Heart right ventricle (tissue), 16 donors: ENCODE measurements around the gene COPS8. TPM values are rescaled to one million over a fixed set of nuclear protein-coding genes. Genes with fewer than 3 reads are reported as not detected.

Source experiments
- ATAC-seq, 8 donors: fragments of 200-7000 bp; cut with Tn5 transposase; one replicate each; pipeline ENCODE4 v1.9.1; 2020; ENCODE audit warnings: mild to moderate bottlenecking in 8 of 8, moderate library complexity in 8 of 8, moderate number of reproducible peaks in 1 of 8
- DNase-seq, 2 donors: peaks; one replicate each; pipeline ENCODE4 v3.0.0-alpha.2; 2020
- H3K27ac ChIP-seq, 10 donors: fragments of 200-600 bp; sonication (generic) in 2 of 10; one replicate each; pipeline versions ENCODE4 v1.5.0 to v1.8.0; 2020 to 2022; ENCODE audit warnings: mild to moderate bottlenecking in 3 of 10
- H3K27me3 ChIP-seq, 7 donors: fragments of 200-600 bp; one replicate each; pipeline ENCODE4 v1.8.0; 2021 to 2022; ENCODE audit warnings: mild to moderate bottlenecking in 2 of 7
- H3K36me3 ChIP-seq, 9 donors: fragments of 200-600 bp; sonication (generic) in 1 of 9; one replicate each; pipeline versions ENCODE4 v1.5.0 to v1.8.0; 2020 to 2022; ENCODE audit warnings: mild to moderate bottlenecking in 2 of 9
- H3K4me1 ChIP-seq, 9 donors: fragments of 200-600 bp; sonication (generic) in 1 of 9; one replicate each; pipeline versions ENCODE4 v1.5.0 to v1.8.0; 2020 to 2022; ENCODE audit warnings: mild to moderate bottlenecking in 4 of 9
- H3K4me3 ChIP-seq, 10 donors: fragments of 200-600 bp; sonication (generic) in 2 of 10; one replicate each; pipeline versions ENCODE4 v1.5.0 to v1.8.0; 2020 to 2022; ENCODE audit warnings: mild to moderate bottlenecking in 7 of 10, moderate library complexity in 2 of 10
- H3K9me3 ChIP-seq, 11 donors: fragments of 200-600 bp in 10 of 11; sonication (generic) in 2 of 11; one replicate each; pipeline versions ENCODE4 v1.5.0 to v1.8.0; 2013 to 2022; ENCODE audit warnings: mild to moderate bottlenecking in 2 of 11, control low read depth in 1 of 11, moderate library complexity in 1 of 11
- WGBS, 2 donors: extraction: QIAGEN DNeasy Blood & Tissue Kit; methylation state at CpG; one replicate each; pipeline ENCODE4 v1.1.7; 2013; ENCODE audit warnings: inconsistent platforms in 1 of 2; 5-methylcytosine and 5-hydroxymethylcytosine counted together
- intact Hi-C, 10 donors: fragments of 100-400 bp; cut with DNase I; formaldehyde crosslinking; loops; one replicate each; pipeline versions ENCODE4 v1.11.1 to v1.14.2; 2022
- polyA plus RNA-seq, 2 donors: library from polyadenylated mRNA; stranded (reverse); fragments of 200-250 nt; gene quantifications; one replicate each; pipeline ENCODE4 v1.2.3, GENCODE V29; 2013
- total RNA-seq, 10 donors: library from RNA; stranded (reverse); fragmentation: NEBNext Ultra II Directional in 3 of 10; extraction: Animal tissue kit (Norgen Biotek cat#: 25700) in 3 of 10; gene quantifications; one replicate each; pipeline versions ENCODE4 v1.2.1 to v1.2.4, GENCODE V29; 2021 to 2023
- TF ChIP-seq, protein P1 (sequence below), 9 donors: fragments of 200-600 bp; sonication (generic) in 2 of 9; IDR thresholded peaks; one replicate each; pipeline versions ENCODE4 v1.5.0 to v1.8.0; 2021 to 2022; ENCODE audit warnings: antibody characterized with exemption in 9 of 9, mild to moderate bottlenecking in 5 of 9, moderate library complexity in 1 of 9
- donor health status: Arrhythmogenic right ventricular cardiomyopathy.
- donor health status: ischemic (EF 13 %, LVEDD 7.1; RV severe dilation, severe dysfunction).
- donor health status: healthy with polysubstance abuse.
- donor health status: DM: no; HTN: yes; CAD: no.
- donor health status: DM: no; HTN: no; CAD: no.
- donor health status: ischemic (EF 25% LVEDD 6.9; RV normal size, moderate dysfunction).
- donor health status: ischemic (EF 25% LVEDD 5.7; RV mildly dilated, moderate dysfunction).
- donor health status: healthy.
- donor health status: DM: yes; HTN: yes; CAD: no.
- donor health status: Ischemic cardiomyopathy.
- donor health status: ischemic (EF 35%, LVEDD 5.7; RV mildly dilated, moderate dysfunction).
- donor health status: nonischemic (EF 11% LVEDD 7.7; RV severe dilation, severe dysfunction).
- donor health status: DM: yes; HTN: yes; CAD: no.
- donor health status: PGD.
- donor health status: ischemic (EF 29% LVEDD 5.4; RV normal size, mild dysfunction).
- donor health status: nonischemic (EF 23%, LVEDD 6.1; RV moderate dilation, normal function).

The COPS8 gene
- total and polyA plus RNA-seq, 12 donors, result 22.0 to 143 (median 92.2) TPM

DNA sequence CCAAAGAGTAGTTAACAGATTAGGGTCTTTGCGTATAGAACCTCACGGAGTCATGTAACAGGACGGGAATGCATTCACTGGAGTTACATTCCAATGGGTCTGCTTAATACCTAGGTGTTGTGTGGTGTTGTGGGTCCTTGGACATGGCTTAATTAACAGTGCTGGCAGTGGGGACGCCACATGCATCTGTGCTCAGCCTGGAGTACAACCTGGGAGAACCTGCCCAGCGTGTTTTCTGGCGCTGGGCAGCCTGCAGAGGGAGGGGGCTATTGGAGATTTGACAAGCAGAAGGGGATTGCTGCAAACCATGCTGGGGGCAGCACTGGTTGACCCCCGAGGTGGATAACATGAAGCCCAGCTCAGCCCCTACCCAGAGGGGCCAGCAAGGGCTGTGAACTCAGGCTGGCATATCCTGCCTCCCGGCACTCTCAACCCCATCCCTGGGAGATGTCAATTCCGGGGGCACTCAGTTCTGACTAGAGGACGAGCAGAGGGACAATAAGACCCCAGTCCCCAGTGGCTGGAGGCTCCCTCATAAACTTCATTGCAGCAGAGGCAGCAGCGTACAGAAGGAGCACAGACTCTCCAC lies 29.3 kb upstream of the COPS8 start:
- TF ChIP-seq, protein P1, sequence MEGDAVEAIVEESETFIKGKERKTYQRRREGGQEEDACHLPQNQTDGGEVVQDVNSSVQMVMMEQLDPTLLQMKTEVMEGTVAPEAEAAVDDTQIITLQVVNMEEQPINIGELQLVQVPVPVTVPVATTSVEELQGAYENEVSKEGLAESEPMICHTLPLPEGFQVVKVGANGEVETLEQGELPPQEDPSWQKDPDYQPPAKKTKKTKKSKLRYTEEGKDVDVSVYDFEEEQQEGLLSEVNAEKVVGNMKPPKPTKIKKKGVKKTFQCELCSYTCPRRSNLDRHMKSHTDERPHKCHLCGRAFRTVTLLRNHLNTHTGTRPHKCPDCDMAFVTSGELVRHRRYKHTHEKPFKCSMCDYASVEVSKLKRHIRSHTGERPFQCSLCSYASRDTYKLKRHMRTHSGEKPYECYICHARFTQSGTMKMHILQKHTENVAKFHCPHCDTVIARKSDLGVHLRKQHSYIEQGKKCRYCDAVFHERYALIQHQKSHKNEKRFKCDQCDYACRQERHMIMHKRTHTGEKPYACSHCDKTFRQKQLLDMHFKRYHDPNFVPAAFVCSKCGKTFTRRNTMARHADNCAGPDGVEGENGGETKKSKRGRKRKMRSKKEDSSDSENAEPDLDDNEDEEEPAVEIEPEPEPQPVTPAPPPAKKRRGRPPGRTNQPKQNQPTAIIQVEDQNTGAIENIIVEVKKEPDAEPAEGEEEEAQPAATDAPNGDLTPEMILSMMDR (IDR thresholded peaks at IDR 0.05), result no peak
- ATAC-seq (no peak), DNase-seq (no peak)
- WGBS, 2 donors, result 96% methylated on average over 11 of the region's 11 CpGs
- intact Hi-C loops, result loop anchor here in 1 of 10 donors (10.0 kb wide), 1 partner anchor 1282 kb away; no protein-coding TSS in a partner anchor
- Histone ChIP-seq H3K9me3 (no peaks in the 10 kb centered on the region), H3K4me1 (peaks cover 0 to 7% (median 4%) of the 10 kb centered on the region in 9 donors), H3K4me3 (no peak overlapping the region), H3K36me3 (no peaks in the 10 kb centered on the region), H3K27ac (no peak overlapping the region), H3K27me3 (no peaks in the 10 kb centered on the region)

DNA sequence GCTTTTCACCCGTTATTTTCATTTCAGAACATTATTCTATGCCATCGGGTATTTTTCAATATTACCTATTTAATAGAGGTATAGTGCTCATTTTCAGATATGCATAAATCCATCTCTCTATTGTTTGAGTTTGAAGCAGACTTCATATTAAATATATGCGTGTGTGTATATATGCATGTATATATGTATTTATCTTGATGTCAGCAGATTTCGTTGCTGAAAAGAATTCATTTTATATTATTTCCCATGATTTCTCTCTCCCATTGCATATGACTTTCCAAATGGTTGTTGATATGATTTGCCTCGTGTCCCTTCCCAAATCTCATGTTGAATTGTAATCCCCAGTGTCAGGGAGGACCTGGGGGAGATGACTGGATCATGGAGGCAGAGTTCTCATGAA lies 28.6 kb upstream of the COPS8 start:
- TF ChIP-seq, protein P1 (IDR thresholded peaks at IDR 0.05), result no peak
- 94 to 97% methylated on average over 5 of the region's 5 CpGs for WGBS, 2 donors
- no peak overlapping the region for H3K4me3 ChIP-seq
- DNase-seq (no peak), ATAC-seq (no peak)
- no peaks in the 10 kb centered on the region for H3K27me3 ChIP-seq
- H3K9me3 ChIP-seq, result no peaks in the 10 kb centered on the region
- no peak overlapping the region for H3K27ac ChIP-seq
- H3K36me3 ChIP-seq, result no peaks in the 10 kb centered on the region
- peaks cover 0 to 7% (median 4%) of the 10 kb centered on the region in 9 donors for H3K4me1 ChIP-seq
- intact Hi-C loops, result loop anchor here in 1 of 10 donors (10.0 kb wide), 1 partner anchor 1282 kb away; no protein-coding TSS in a partner anchor

DNA sequence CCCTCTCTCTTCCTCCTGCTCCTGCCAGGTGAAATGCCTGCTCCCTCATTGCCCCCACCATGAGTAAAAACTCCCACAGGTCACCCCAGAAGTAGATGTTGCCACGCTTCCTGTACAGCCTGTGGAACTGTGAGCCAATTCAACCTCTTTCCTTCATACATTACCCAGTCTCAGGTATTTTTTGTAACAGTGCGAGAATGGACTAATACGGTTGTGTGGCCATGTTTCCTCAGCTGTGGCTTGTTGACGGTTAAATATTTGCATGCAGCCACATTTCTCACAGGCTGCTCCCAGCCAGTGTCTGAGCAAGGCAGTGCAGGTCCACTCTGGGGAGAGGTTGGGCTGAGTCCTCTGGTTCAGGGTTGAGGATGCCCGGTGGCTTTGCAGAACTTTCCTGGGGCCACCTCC lies 27.8 kb upstream of the COPS8 start:
- no peak for ATAC-seq
- Histone ChIP-seq H3K4me3 (no peak overlapping the region), H3K36me3 (no peaks in the 10 kb centered on the region), H3K27ac (no peak overlapping the region), H3K4me1 (peaks cover 0 to 7% (median 4%) of the 10 kb centered on the region in 9 donors), H3K27me3 (no peaks in the 10 kb centered on the region), H3K9me3 (no peaks in the 10 kb centered on the region)
- TF ChIP-seq, protein P1 (IDR thresholded peaks at IDR 0.05), result no peak
- no peak for DNase-seq
- WGBS, 2 donors, result 89 to 96% methylated on average over 5 of the region's 5 CpGs
- intact Hi-C loops, result loop anchor here in 1 of 10 donors (10.0 kb wide), 1 partner anchor 1283 kb away; no protein-coding TSS in a partner anchor

DNA sequence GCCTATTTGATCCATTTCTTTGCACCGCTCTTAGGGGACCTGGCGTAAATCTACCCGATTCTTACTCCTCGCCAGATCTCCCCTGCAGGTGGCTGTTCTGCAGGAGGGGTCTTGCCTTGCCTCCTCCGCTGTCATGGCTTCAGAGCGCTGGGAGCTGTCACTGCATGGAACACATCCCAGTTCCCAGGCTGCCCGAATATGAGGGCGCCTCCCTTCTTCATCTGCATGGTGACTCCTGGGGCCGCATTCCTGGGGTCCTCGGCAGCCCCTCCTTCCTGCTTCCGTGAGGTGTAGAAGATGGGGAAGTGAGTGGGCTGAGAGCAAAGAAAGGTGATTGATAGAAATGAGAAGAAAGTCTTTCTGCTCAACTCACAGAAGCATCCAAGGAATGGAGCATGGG lies 27.3 kb upstream of the COPS8 start:
- no peak overlapping the region for H3K4me3 ChIP-seq
- no peak overlapping the region for H3K27ac ChIP-seq
- TF ChIP-seq, protein P1 (IDR thresholded peaks at IDR 0.05), result no peak
- 87 to 91% methylated on average over 11 of the region's 11 CpGs for WGBS, 2 donors
- H3K4me1 ChIP-seq, result peaks cover 0 to 7% (median 4%) of the 10 kb centered on the region in 9 donors
- DNase-seq, result no peak
- no peaks in the 10 kb centered on the region for H3K27me3 ChIP-seq
- no peak for ATAC-seq
- intact Hi-C loops, result loop anchor here in 1 of 10 donors (10.0 kb wide), 1 partner anchor 1284 kb away; no protein-coding TSS in a partner anchor
- no peaks in the 10 kb centered on the region for H3K36me3 ChIP-seq
- H3K9me3 ChIP-seq, result no peaks in the 10 kb centered on the region
